PC-3 (cell line): Measurements from ENCODE around the gene ZNF839.

Experiments used
- CTCF ChIP-seq: fragments of 300-600 bp; sonication (generic); conservative IDR thresholded peaks from 2 replicates; pipeline ENCODE4 v1.5.1; 2017; ENCODE audit warnings: antibody characterized with exemption, low read depth, mild to moderate bottlenecking, low read length
- EZH2 ChIP-seq: fragments of 300-600 bp; sonication (generic); IDR thresholded peaks from one replicate; pipeline ENCODE4 v1.6.1; 2017; ENCODE audit warnings: antibody characterized with exemption, mild to moderate bottlenecking, low read length; ENCODE audit not compliant: unreplicated experiment

DNA sequence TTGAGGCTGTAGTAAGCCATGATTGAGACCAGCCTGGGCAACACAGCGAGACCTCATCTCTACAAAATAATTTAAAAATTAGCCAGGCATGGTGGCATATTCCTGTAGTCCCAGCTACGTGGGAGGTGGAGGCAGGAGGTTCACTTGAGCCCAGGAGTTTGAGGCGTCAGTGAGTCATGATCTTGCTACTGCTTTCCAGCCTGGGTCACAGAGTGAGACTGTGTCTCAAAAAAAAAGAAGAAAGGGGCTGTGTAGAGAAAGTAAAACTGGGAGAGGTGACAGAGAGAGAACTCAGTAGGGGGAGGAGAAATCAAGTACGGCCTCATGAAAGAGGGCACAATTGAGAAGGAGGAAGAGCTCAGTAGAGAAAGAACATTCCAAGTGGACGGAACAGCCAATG lies 55.6 kb downstream of the ZNF839 start:
- TF ChIP-seq EZH2 (no peak), CTCF (no peak)
